Measurements from ENCODE around the gene ICA1.

GRCh38 chr7:8161364-8161828 is 100.6 kb downstream of the ICA1 start:
- no peak for TF ChIP-seq CTCF (conservative IDR thresholded peaks at IDR 0.05; ENCODE audit: low read depth, low read length)
- TF ChIP-seq EZH2 (IDR thresholded peaks at IDR 0.05; ENCODE audit: borderline replicate concordance, low read depth, low read length, poor library complexity, severe bottlenecking) = no peak

Data from A673 (cell line).